ENCODE results near the gene CNN2. TPM values are rescaled to one million over a fixed set of nuclear protein-coding genes. Genes with fewer than 3 reads are reported as not detected.

Gene CNN2
- total RNA-seq, 2 donors from 2014 or later, result 47.8 to 48.5 TPM

- DNase-seq (ENCODE audit: low spot score), result no peak
- H3K4me1 ChIP-seq, result peaks cover 0 to 71% of the 10 kb centered on the region in 2 donors
- TF ChIP-seq, protein P1, sequence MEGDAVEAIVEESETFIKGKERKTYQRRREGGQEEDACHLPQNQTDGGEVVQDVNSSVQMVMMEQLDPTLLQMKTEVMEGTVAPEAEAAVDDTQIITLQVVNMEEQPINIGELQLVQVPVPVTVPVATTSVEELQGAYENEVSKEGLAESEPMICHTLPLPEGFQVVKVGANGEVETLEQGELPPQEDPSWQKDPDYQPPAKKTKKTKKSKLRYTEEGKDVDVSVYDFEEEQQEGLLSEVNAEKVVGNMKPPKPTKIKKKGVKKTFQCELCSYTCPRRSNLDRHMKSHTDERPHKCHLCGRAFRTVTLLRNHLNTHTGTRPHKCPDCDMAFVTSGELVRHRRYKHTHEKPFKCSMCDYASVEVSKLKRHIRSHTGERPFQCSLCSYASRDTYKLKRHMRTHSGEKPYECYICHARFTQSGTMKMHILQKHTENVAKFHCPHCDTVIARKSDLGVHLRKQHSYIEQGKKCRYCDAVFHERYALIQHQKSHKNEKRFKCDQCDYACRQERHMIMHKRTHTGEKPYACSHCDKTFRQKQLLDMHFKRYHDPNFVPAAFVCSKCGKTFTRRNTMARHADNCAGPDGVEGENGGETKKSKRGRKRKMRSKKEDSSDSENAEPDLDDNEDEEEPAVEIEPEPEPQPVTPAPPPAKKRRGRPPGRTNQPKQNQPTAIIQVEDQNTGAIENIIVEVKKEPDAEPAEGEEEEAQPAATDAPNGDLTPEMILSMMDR (IDR thresholded peaks at IDR 0.05), result no peak
- peak overlapping the region; percentile 53 to 94 for H3K27ac ChIP-seq
- H3K4me3 ChIP-seq, result no peak overlapping the region
- H3K27me3 ChIP-seq, result no peaks in the 10 kb centered on the region
- no peaks in the 10 kb centered on the region for H3K9me3 ChIP-seq
- H3K36me3 ChIP-seq, result peaks cover 20% of the 10 kb centered on the region
These were observed 8.5 kb upstream of the CNN2 start for GRCh38 chr19:1017906-1018305.

DNA sequence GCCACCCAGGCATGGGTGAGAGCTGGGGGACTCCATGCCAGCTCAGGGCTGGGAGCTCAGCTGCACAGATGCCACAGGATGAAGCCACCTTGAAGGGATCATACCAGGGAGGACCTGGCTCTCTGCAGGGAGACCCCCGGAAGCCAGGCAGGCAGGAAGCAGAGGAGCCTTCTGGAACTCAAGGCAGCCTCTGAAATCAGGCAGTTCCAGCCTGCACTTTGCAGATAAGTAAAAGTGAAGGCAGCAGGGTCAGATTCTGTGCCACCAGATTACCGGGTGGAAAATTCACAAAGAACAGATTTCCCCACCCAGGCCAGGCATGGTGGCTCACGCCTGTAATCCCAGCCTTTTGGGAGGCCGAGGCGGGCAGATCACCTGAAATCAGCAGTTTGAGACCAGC lies 8.0 kb upstream of the CNN2 start:
- DNase-seq (ENCODE audit: low spot score), result no peak
- H3K27ac ChIP-seq, result peak overlapping the region in 1 of 2 donors; percentile 94
- no peaks in the 10 kb centered on the region for H3K9me3 ChIP-seq
- peaks cover 0 to 75% of the 10 kb centered on the region in 2 donors for H3K4me1 ChIP-seq
- TF ChIP-seq, protein P1 (IDR thresholded peaks at IDR 0.05), result no peak
- no peak overlapping the region for H3K4me3 ChIP-seq
- H3K27me3 ChIP-seq, result no peaks in the 10 kb centered on the region
- H3K36me3 ChIP-seq, result peaks cover 15% of the 10 kb centered on the region

DNA sequence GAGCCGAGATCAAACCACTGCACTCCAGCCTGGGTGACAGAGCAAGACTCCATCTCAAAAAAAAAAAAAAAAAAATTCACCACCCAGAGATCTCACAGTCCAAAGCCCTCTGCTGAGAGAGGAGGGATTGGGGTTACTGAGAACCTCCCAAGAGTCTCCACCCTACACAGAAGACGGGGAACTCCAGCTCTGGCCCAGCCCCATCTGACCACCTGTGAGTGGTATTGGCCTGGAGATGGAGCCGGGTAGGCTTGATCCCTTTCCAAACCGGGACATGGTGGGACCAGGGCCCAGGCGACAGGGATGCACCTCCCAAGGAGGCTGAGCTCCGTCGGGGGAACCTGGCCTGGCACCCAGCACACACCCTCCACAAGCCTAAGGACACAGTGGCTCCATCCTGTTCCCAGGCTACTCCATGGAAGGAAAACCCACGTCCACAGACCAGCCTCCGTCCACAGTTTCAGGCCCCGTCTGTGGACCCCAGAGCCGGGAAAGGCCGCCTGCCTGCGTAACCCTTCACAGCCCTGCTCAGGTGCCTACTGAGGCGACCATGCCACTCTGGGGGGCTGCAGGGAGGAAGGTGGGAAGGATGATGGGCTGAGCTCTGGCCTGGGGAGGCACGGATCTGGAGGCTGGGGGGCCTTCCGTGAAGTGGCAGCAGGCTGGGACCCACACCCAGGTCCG lies 7.3 kb upstream of the CNN2 start:
- DNase-seq (ENCODE audit: low spot score), result no peak
- TF ChIP-seq, protein P1 (IDR thresholded peaks at IDR 0.05), result no peak
- H3K36me3 ChIP-seq, result peaks cover 8% of the 10 kb centered on the region
- peak overlapping the region; percentile 83 to 92 for H3K4me3 ChIP-seq
- H3K27ac ChIP-seq, result peak overlapping the region; percentile 89 to 94
- H3K9me3 ChIP-seq, result no peaks in the 10 kb centered on the region
- H3K27me3 ChIP-seq, result no peaks in the 10 kb centered on the region
- H3K4me1 ChIP-seq, result peaks cover 0 to 76% of the 10 kb centered on the region in 2 donors

GRCh38 chr19:1019616-1019961 lies 6.8 kb upstream of the CNN2 start:
- peak overlapping the region; percentile 89 to 94 for H3K27ac ChIP-seq
- no peak for DNase-seq (ENCODE audit: low spot score)

DNA sequence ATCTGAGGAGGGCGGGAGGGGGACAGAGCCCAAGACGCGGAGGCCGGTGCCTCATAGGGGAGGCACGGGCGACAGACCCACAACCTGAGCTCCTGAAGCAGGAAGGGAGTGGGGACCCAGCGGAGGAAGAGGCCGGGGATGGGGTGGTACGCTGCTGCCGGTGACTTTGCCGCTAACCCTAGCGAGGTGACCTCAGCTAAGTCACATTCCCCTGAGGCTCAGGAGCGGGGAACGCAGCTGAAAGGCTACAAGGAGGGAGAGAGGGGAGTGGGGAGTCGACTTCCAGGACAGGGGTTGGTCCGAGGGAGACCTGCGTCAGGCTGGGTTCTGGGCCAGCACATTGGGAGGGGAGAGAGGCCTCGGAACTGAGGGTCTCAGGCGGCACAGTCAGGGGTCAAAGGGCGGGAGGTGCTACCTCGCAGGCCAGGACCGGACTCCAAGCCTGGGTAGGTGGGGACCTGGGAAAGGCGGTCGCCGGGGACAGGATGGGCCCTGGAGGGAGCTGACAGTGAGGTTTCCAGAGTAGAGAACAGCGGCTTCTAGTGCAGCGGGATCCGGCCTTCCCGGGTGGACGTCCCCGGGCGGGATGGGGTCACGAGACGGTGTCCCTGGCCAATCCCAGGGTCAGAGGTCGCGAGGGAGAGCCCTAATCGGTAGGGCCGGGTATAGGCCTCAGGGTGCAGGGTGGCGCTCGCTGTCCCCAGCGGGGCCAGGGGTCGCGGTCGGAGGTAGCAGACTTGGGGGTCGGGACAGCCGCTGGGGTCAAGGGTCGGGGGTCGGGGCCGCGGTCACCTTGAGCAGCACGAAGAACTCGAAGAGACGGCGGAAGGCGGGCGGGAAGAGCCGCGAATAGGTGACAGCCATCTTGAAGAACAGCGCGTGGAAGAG lies 6.2 kb upstream of the CNN2 start:
- no peak for DNase-seq (ENCODE audit: low spot score)
- Histone ChIP-seq H3K4me1 (peaks cover 0 to 71% of the 10 kb centered on the region in 2 donors), H3K27me3 (no peaks in the 10 kb centered on the region), H3K36me3 (no peaks in the 10 kb centered on the region), H3K4me3 (peak overlapping the region; percentile 83 to 92), H3K9me3 (no peaks in the 10 kb centered on the region), H3K27ac (peak overlapping the region; percentile 89 to 94)
- TF ChIP-seq, protein P1 (IDR thresholded peaks at IDR 0.05), result no peak

More at GRCh38 chr19:1019616-1019961, 6.8 kb upstream of the CNN2 start:
- Histone ChIP-seq H3K36me3 (peaks cover 5% of the 10 kb centered on the region), H3K4me1 (peaks cover 0 to 76% of the 10 kb centered on the region in 2 donors), H3K27me3 (no peaks in the 10 kb centered on the region), H3K9me3 (no peaks in the 10 kb centered on the region), H3K4me3 (peak overlapping the region; percentile 83 to 92)
- TF ChIP-seq, protein P1 (IDR thresholded peaks at IDR 0.05), result no peak

Measured in right atrium auricular region (tissue), 2 donors.